ENCODE data around the gene MPP3.
"Not testable (repeated sequence)": the region's sequence is repeated elsewhere in the genome, so short reads cannot be mapped to it uniquely, and the experiment has no call there.

Gene MPP3

GRCh38 chr17:43842975-43843325 lies 10.0 kb upstream of the MPP3 start:
- DNase-seq (ENCODE audit: low read depth): no peak
- no peak for TF ChIP-seq CTCF (conservative IDR thresholded peaks at IDR 0.05; ENCODE audit: low read depth, low read length)
- H3K4me3 ChIP-seq (ENCODE audit: low read length): no peak overlapping the region

GRCh38 chr17:43842091-43842974 lies 9.4 kb upstream of the MPP3 start:
- DNase-seq (ENCODE audit: low read depth); H3K4me3 ChIP-seq (ENCODE audit: low read length): not testable (repeated sequence)

- no peak for DNase-seq (ENCODE audit: low read depth)
- no peak for TF ChIP-seq CTCF (conservative IDR thresholded peaks at IDR 0.05; ENCODE audit: low read depth, low read length)
- no peak overlapping the region for H3K4me3 ChIP-seq (ENCODE audit: low read length)
Measured at GRCh38 chr17:43841282-43841681, 8.3 kb upstream of the MPP3 start.

GRCh38 chr17:43840814-43841213 lies 7.9 kb upstream of the MPP3 start:
- H3K4me3 ChIP-seq (ENCODE audit: low read length): no peak overlapping the region
- peak; percentile 50 for TF ChIP-seq CTCF (conservative IDR thresholded peaks at IDR 0.05; ENCODE audit: low read depth, low read length)
- DNase-seq (ENCODE audit: low read depth): no peak

- no peak overlapping the region for H3K4me3 ChIP-seq (ENCODE audit: low read length)
- DNase-seq (ENCODE audit: low read depth): no peak
- TF ChIP-seq CTCF (conservative IDR thresholded peaks at IDR 0.05; ENCODE audit: low read depth, low read length): no peak
Measured at GRCh38 chr17:43839670-43840108, 6.7 kb upstream of the MPP3 start.

- no peak for TF ChIP-seq CTCF (conservative IDR thresholded peaks at IDR 0.05; ENCODE audit: low read depth, low read length)
- no peak for DNase-seq (ENCODE audit: low read depth)
- H3K4me3 ChIP-seq (ENCODE audit: low read length): no peak overlapping the region
Measured at GRCh38 chr17:43834106-43834505, 1.2 kb upstream of the MPP3 start.

GRCh38 chr17:43832168-43832975 lies 574 bp downstream of the MPP3 start:
- no peak for DNase-seq (ENCODE audit: low read depth)
- peak overlapping the region; percentile 53 for H3K4me3 ChIP-seq (ENCODE audit: low read length)
- TF ChIP-seq CTCF (conservative IDR thresholded peaks at IDR 0.05; ENCODE audit: low read depth, low read length): no peak

All from retinal pigment epithelial cell (primary cell).